SK-N-MC (cell line): ENCODE measurements around the gene PLSCR3.
"Not testable (repeated sequence)": the region's sequence is repeated elsewhere in the genome, so short reads cannot be mapped to it uniquely, and the experiment has no call there.

Experiments
- DNase-seq: peaks from one replicate; pipeline ENCODE4 v3.0.0-alpha.2; 2011; ENCODE audit warnings: low read depth, low spot score
- H3K27ac ChIP-seq: fragments of 200-600 bp; sonication (generic); 2 replicates; pipeline ENCODE4 v1.5.1; 2016; ENCODE audit warnings: mixed run types
- H3K36me3 ChIP-seq: fragments of 200-600 bp; sonication (generic); 2 replicates; pipeline ENCODE4 v1.6.1; 2017; ENCODE audit warnings: antibody characterized with exemption, low read length, mixed read lengths; ENCODE audit not compliant: insufficient read depth
- H3K4me3 ChIP-seq: fragments of 200-600 bp; sonication (generic); 2 replicates; pipeline ENCODE4 v1.5.1; 2016
- H3K9ac ChIP-seq: fragments of 200-600 bp; sonication (generic); 2 replicates; pipeline ENCODE4 v1.8.0; 2017; ENCODE audit warnings: mixed run types, mixed read lengths; ENCODE audit not compliant: insufficient read length
- H3K9me3 ChIP-seq: fragments of 200-600 bp; sonication (generic); 2 replicates; pipeline ENCODE4 v1.6.1; 2017; ENCODE audit warnings: low read depth, mild to moderate bottlenecking, antibody characterized with exemption, low read length, moderate library complexity, mixed read lengths
- EZH2 ChIP-seq: fragments of 200-600 bp; sonication (generic); IDR thresholded peaks from one replicate; pipeline ENCODE4 v1.6.1; 2017; ENCODE audit warnings: antibody characterized with exemption
- FOXP2 ChIP-seq: optimal IDR thresholded peaks from 2 replicates; pipeline ENCODE3; 2011; ENCODE audit warnings: mild to moderate bottlenecking, moderate library complexity; ENCODE audit not compliant: insufficient read depth; ENCODE audit errors: extremely low read length, control extremely low read depth
- POLR2AphosphoS5 ChIP-seq: IDR thresholded peaks from 2 replicates; pipeline ENCODE4 v1.6.1; 2012; ENCODE audit warnings: mild to moderate bottlenecking, low read depth, low read length, borderline replicate concordance

PLSCR3 gene

GRCh38 chr17:7367918-7368598 lies 26.3 kb downstream of the PLSCR3 start:
- H3K4me3 ChIP-seq: no peak overlapping the region
- TF ChIP-seq FOXP2: no peak
- TF ChIP-seq POLR2AphosphoS5: no peak
- TF ChIP-seq EZH2: no peak
- no peaks in the 10 kb centered on the region for H3K9me3 ChIP-seq
- H3K27ac ChIP-seq: no peak overlapping the region
- no peak for DNase-seq
- H3K9ac ChIP-seq: no peak overlapping the region
- no peaks in the 10 kb centered on the region for H3K36me3 ChIP-seq

GRCh38 chr17:7367083-7367482 lies 27.2 kb downstream of the PLSCR3 start:
- Histone ChIP-seq H3K4me3 (no peak overlapping the region), H3K36me3 (no peaks in the 10 kb centered on the region), H3K27ac (no peak overlapping the region), H3K9ac (no peak overlapping the region), H3K9me3 (no peaks in the 10 kb centered on the region)
- TF ChIP-seq POLR2AphosphoS5 (no peak), EZH2 (no peak), FOXP2 (no peak)
- DNase-seq: no peak

- H3K27ac ChIP-seq, H3K36me3 ChIP-seq, DNase-seq: not testable (repeated sequence)
Measured at GRCh38 chr17:7365963-7366362, 28.4 kb downstream of the PLSCR3 start.

GRCh38 chr17:7363311-7363710 lies 31.0 kb downstream of the PLSCR3 start:
- no peak for TF ChIP-seq POLR2AphosphoS5
- TF ChIP-seq EZH2: no peak
- Histone ChIP-seq H3K9me3 (no peaks in the 10 kb centered on the region), H3K4me3 (no peak overlapping the region), H3K36me3 (no peaks in the 10 kb centered on the region), H3K9ac (no peak overlapping the region), H3K27ac (no peak overlapping the region)
- no peak for DNase-seq

More at GRCh38 chr17:7365963-7366362, 28.4 kb downstream of the PLSCR3 start:
- not testable (repeated sequence) for H3K9me3 ChIP-seq, H3K4me3 ChIP-seq, H3K9ac ChIP-seq

- TF ChIP-seq POLR2AphosphoS5: no peak
- no peak for TF ChIP-seq EZH2
- TF ChIP-seq FOXP2: no peak
- no peak overlapping the region for H3K9ac ChIP-seq
- DNase-seq: no peak
- no peak overlapping the region for H3K27ac ChIP-seq
- no peaks in the 10 kb centered on the region for H3K36me3 ChIP-seq
- H3K4me3 ChIP-seq: no peak overlapping the region
- H3K9me3 ChIP-seq: no peaks in the 10 kb centered on the region
Measured at GRCh38 chr17:7361906-7362305, 32.4 kb downstream of the PLSCR3 start.

GRCh38 chr17:7357381-7357780 lies 36.9 kb downstream of the PLSCR3 start:
- Histone ChIP-seq H3K27ac (no peak overlapping the region), H3K9ac (no peak overlapping the region), H3K4me3 (no peak overlapping the region), H3K36me3 (no peaks in the 10 kb centered on the region), H3K9me3 (no peaks in the 10 kb centered on the region)
- no peak for DNase-seq
- no peak for TF ChIP-seq FOXP2
- TF ChIP-seq EZH2: no peak
- TF ChIP-seq POLR2AphosphoS5: no peak

DNA sequence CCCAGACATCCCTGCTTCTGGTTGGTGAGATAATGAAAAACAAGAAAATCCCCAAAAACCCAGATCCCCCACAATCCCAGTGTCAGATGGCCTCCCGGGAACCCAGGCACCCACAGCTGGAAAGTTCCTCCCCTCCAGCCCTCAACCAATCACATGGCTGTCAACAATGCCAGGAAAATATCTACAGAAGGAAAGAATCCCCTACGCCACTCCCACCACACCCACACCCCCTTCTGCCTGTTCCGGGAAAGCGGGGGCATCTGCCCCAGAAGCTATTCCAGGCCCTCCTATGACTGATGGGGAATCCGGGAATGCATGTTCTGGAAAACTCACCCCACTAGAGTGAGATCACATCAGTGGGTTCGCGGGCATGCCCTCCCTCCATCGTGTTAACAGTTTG lies 37.6 kb downstream of the PLSCR3 start:
- H3K9me3 ChIP-seq: no peaks in the 10 kb centered on the region
- DNase-seq: no peak
- H3K9ac ChIP-seq: no peak overlapping the region
- TF ChIP-seq POLR2AphosphoS5 (no peak), EZH2 (no peak), FOXP2 (no peak)
- no peak overlapping the region for H3K27ac ChIP-seq
- no peak overlapping the region for H3K4me3 ChIP-seq
- H3K36me3 ChIP-seq: no peaks in the 10 kb centered on the region

DNA sequence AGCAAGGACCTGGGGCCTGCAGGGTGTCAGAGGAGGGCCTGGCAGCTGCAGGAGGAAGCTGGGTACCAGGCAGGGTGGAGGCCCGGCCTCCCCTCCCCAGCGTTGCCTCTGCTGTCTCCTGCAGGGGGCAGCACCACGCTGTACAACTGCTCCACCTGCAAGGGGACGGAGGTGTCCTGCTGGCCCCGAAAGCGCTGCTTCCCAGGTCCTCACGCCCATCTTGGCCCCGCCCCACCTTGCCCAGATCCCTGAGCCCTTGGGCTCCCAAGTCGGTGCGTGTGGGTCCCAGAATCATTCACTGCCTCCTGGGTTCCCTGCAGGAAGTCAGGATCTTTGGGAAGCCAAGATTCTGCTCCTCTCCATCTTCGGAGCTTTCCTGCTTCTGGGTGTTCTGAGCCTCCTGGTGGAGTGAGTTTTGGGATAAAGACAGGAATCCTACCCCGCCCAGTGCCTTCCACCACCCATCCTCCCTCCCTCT lies 38.2 kb downstream of the PLSCR3 start:
- TF ChIP-seq POLR2AphosphoS5 (no peak), FOXP2 (no peak), EZH2 (no peak)
- H3K9me3 ChIP-seq: no peaks in the 10 kb centered on the region
- DNase-seq: no peak
- H3K27ac ChIP-seq: no peak overlapping the region
- H3K36me3 ChIP-seq: no peaks in the 10 kb centered on the region
- no peak overlapping the region for H3K4me3 ChIP-seq
- no peak overlapping the region for H3K9ac ChIP-seq

DNA sequence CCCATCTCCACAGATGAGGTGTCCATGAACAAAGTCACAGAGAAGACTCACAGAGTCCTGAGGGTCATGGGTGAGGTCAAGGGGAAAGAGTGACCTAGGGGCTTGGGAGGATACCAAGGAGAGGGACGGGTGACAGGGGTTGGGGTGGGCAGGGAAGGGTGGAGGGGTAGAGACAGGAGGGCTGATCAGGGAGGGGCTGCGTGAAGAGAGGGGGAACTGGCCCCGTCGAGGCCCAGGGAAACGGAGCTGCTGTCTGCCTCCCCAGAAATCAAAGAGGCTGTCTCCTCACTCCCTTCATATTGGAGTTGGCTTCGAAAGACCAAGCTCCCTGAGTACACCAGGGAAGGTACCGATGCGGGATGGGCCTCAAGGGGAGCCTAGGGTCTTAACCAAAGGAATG lies 38.8 kb downstream of the PLSCR3 start:
- no peak overlapping the region for H3K4me3 ChIP-seq
- no peaks in the 10 kb centered on the region for H3K36me3 ChIP-seq
- H3K9ac ChIP-seq: no peak overlapping the region
- no peaks in the 10 kb centered on the region for H3K9me3 ChIP-seq
- H3K27ac ChIP-seq: no peak overlapping the region
- no peak for DNase-seq
- TF ChIP-seq POLR2AphosphoS5 (no peak), FOXP2 (no peak), EZH2 (no peak)
